B cell (primary cell): Measurements from ENCODE around the gene PLPP3. TPM values are rescaled to one million over a fixed set of nuclear protein-coding genes. Genes with fewer than 3 reads are reported as not detected.

ENCODE experiments used
- ATAC-seq: fragments of 200-7000 bp; cut with Tn5 transposase; one replicate; pipeline ENCODE4 v1.10.0; 2021; ENCODE audit warnings: low read depth, mild to moderate bottlenecking, moderate number of reproducible peaks, moderate library complexity
- CTCF ChIA-PET: fragments of 350-600 bp; sonication (Branson Sonifier 250); formaldehyde crosslinking; loops from one replicate; lab custom pipeline; 2021; ENCODE audit warnings: antibody characterized with exemption, inconsistent platforms; lab: Charles Lee
- POLR2A ChIA-PET: fragments of 350-600 bp; sonication (Branson Sonifier 250); formaldehyde crosslinking; loops from one replicate; lab custom pipeline; 2021; ENCODE audit warnings: antibody characterized with exemption; lab: Charles Lee
- DNase-seq: peaks from one replicate; pipeline ENCODE4 v3.0.0; 2013
- H2AFZ ChIP-seq: 2 replicates; pipeline ENCODE4 v1.6.1; 2012; ENCODE audit warnings: mild to moderate bottlenecking, low read depth, low read length; ENCODE audit not compliant: insufficient read depth, poor library complexity, severe bottlenecking
- H3K27ac ChIP-seq, 2 donors: 1 replicate in 1 of 2; 2 replicates in 1 of 2; pipeline ENCODE4 v1.5.1; 2012 to 2013; ENCODE audit warnings: low read length in 2 of 2, mild to moderate bottlenecking in 2 of 2, moderate library complexity in 1 of 2
- H3K27me3 ChIP-seq, 4 experiments: fragments of 200-600 bp in 1 of 4; sonication (generic) in 1 of 4; replicated peaks in 1 of 4; 1 replicate in 2 of 4; 2 replicates in 2 of 4; pipeline versions ENCODE4 v1.6.1 to v1.7.0; 2013 to 2016; ENCODE audit warnings: low read length in 3 of 4, mild to moderate bottlenecking in 2 of 4, mixed read lengths in 1 of 4, moderate library complexity in 1 of 4; ENCODE audit not compliant: insufficient read depth in 4 of 4, control insufficient read depth in 3 of 4; ENCODE audit errors: control extremely low read depth in 1 of 4
- H3K36me3 ChIP-seq, 2 experiments: replicated peaks in 1 of 2; 1 replicate in 1 of 2; 2 replicates in 1 of 2; pipeline versions ENCODE4 v1.6.1 to v1.7.1; 2013; ENCODE audit warnings: low read length in 1 of 2; ENCODE audit not compliant: insufficient read depth in 2 of 2, control insufficient read depth in 1 of 2; ENCODE audit errors: control extremely low read depth in 1 of 2, extremely low read depth in 1 of 2
- H3K4me1 ChIP-seq, 2 donors: fragments of 200-600 bp in 1 of 2; sonication (generic) in 1 of 2; 1 replicate in 1 of 2; 2 replicates in 1 of 2; pipeline versions ENCODE4 v1.5.1 to v1.6.1; 2013 to 2017; ENCODE audit warnings: low read length in 2 of 2; ENCODE audit not compliant: control insufficient read depth in 2 of 2, insufficient read depth in 2 of 2
- H3K4me2 ChIP-seq: replicated peaks from 2 replicates; pipeline ENCODE3; 2012; ENCODE audit warnings: mild to moderate bottlenecking, low read depth, low read length; ENCODE audit not compliant: poor library complexity, severe bottlenecking
- H3K4me3 ChIP-seq, 5 experiments: fragments of 200-600 bp in 1 of 5; sonication (generic) in 1 of 5; 1 replicate in 3 of 5; 2 replicates in 2 of 5; pipeline versions ENCODE4 v1.5.1 to v1.7.0; 2011 to 2016; ENCODE audit warnings: low read length in 4 of 5, mild to moderate bottlenecking in 4 of 5, low read depth in 2 of 5, control low read depth in 1 of 5, moderate library complexity in 1 of 5; ENCODE audit not compliant: insufficient read depth in 1 of 5; ENCODE audit errors: control extremely low read depth in 1 of 5, extremely low read depth in 1 of 5
- H3K79me2 ChIP-seq: fragments of 200-600 bp; sonication (generic); one replicate; pipeline ENCODE4 v1.6.0; 2016; ENCODE audit warnings: low read length; ENCODE audit not compliant: control insufficient read depth, insufficient read depth
- H3K9ac ChIP-seq: fragments of 200-600 bp; sonication (generic); 2 replicates; pipeline ENCODE4 v1.6.1; 2017; ENCODE audit warnings: mild to moderate bottlenecking, low read length, moderate library complexity
- H3K9me3 ChIP-seq, 3 donors: one replicate each; pipeline versions ENCODE4 v1.6.1 to v1.7.1; 2013; ENCODE audit warnings: low read length in 2 of 3; ENCODE audit not compliant: control insufficient read depth in 2 of 3, insufficient read depth in 1 of 3; ENCODE audit errors: control extremely low read depth in 1 of 3
- H4K20me1 ChIP-seq: 2 replicates; pipeline ENCODE4 v1.6.0; 2012; ENCODE audit warnings: mild to moderate bottlenecking, low read length; ENCODE audit not compliant: insufficient read depth, control insufficient read depth, poor library complexity, severe bottlenecking
- H3K27ac Mint-ChIP-seq: one replicate; pipeline ENCODE4 v1.8.0; 2021; ENCODE audit warnings: mixed read lengths
- H3K27me3 Mint-ChIP-seq: one replicate; pipeline ENCODE4 v1.8.0; 2021; ENCODE audit warnings: mixed read lengths
- H3K4me1 Mint-ChIP-seq: one replicate; pipeline ENCODE4 v1.8.0; 2021; ENCODE audit warnings: mixed read lengths
- H3K4me3 Mint-ChIP-seq: one replicate; pipeline ENCODE4 v1.8.0; 2021; ENCODE audit warnings: mixed read lengths
- H3K9me3 Mint-ChIP-seq: one replicate; pipeline ENCODE4 v1.8.0; 2022; ENCODE audit warnings: mixed read lengths; ENCODE audit not compliant: insufficient read depth
- CTCF ChIP-seq: fragments of 200-600 bp; IDR thresholded peaks from one replicate; pipeline ENCODE4 v1.8.0; 2022; ENCODE audit warnings: antibody characterized with exemption, mild to moderate bottlenecking
- EZH2 ChIP-seq: IDR thresholded peaks from 2 replicates; pipeline ENCODE4 v1.6.1; 2012; ENCODE audit warnings: borderline replicate concordance, low read depth, mild to moderate bottlenecking, moderate library complexity, low read length; ENCODE audit not compliant: insufficient read depth, poor library complexity, severe bottlenecking
- WGBS: methylation state at CpG from one replicate; pipeline ENCODE4 v1.1.5; 2013; ENCODE audit warnings: missing lambda C conversion rate; ENCODE audit not compliant: insufficient coverage; 5-methylcytosine and 5-hydroxymethylcytosine counted together
- intact Hi-C: fragments of 100-400 bp; cut with micrococcal nuclease; formaldehyde crosslinking; loops from one replicate; pipeline ENCODE4 v1.10.0; 2022
- polyA plus RNA-seq: library from polyadenylated mRNA; depleted of rRNA; stranded (reverse); fragments of >200 nt; gene quantifications from 2 replicates; pipeline ENCODE4 v1.2.3, GENCODE V29; 2012
- total RNA-seq, 2 donors: library from RNA; stranded (reverse); fragments of 120-200 nt in 1 of 2; gene quantifications; 1 replicate in 1 of 2; 2 replicates in 1 of 2; pipeline versions ENCODE4 v1.2.3 to v1.2.4, GENCODE V29; 2013 to 2022

Gene PLPP3
- total and polyA plus RNA-seq, 2 donors (not counting 1 experiment from before 2014, with no cell fraction given), result 1.8 to 2.9 TPM

GRCh38 chr1:56543783-56544612 is 35.4 kb downstream of the PLPP3 start:
- Histone ChIP-seq H4K20me1 (no peaks in the 10 kb centered on the region), H3K9me3 (no peaks in the 10 kb centered on the region), H3K79me2 (peaks cover 6% of the 10 kb centered on the region), H3K9ac (no peak overlapping the region), H2AFZ (no peak overlapping the region), H3K4me2 (no peak overlapping the region), H3K4me3 (no peak overlapping the region), H3K4me1 (no peaks in the 10 kb centered on the region), H3K36me3 (no peaks in the 10 kb centered on the region), H3K27me3 (no peaks in the 10 kb centered on the region), H3K27ac (no peak overlapping the region)
- no peak for ATAC-seq
- POLR2A ChIA-PET, result no interaction called here
- Mint-ChIP-seq H3K4me1 (no peaks in the 10 kb centered on the region), H3K27ac (no peak overlapping the region), H3K4me3 (no peak overlapping the region), H3K27me3 (no peaks in the 10 kb centered on the region), H3K9me3 (no peaks in the 10 kb centered on the region)
- intact Hi-C loops, result no loop called here
- no CpG with 5 or more reads among the region's 2 CpGs for WGBS
- CTCF ChIA-PET, result no interaction called here
- DNase-seq, result no peak
- TF ChIP-seq EZH2, result no peak
- no peak for TF ChIP-seq CTCF

DNA sequence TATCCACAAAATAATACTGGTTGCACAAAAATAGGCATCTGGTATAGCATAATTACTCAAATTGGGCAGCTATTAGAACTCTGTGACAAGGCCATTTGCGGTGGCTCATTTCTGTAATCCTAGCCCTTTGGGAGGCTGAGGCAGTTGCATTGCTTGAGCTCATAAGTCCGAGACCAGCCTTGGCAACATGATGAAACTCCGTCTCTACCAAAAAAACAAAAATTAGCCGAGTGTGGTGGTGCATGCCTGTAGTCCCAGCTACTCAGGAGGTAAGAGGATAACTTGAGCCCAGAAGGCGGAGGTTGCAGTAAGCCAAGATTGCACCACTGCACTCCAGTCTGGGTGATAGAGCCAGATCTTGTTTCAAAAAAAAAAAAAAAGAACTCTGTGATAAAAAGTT is 36.7 kb downstream of the PLPP3 start:
- no peak overlapping the region for H3K9ac ChIP-seq
- no peak overlapping the region for H3K4me2 ChIP-seq
- no peaks in the 10 kb centered on the region for H4K20me1 ChIP-seq
- no peaks in the 10 kb centered on the region for H3K4me1 Mint-ChIP-seq
- H3K36me3 ChIP-seq, result no peaks in the 10 kb centered on the region
- CTCF ChIA-PET, result interaction anchor here (0.7 kb wide), 1 partner anchor 32 kb away, joined by 4 read pairs; no protein-coding TSS in a partner anchor
- no peaks in the 10 kb centered on the region for H3K9me3 Mint-ChIP-seq
- POLR2A ChIA-PET, result no interaction called here
- H3K9me3 ChIP-seq, result no peaks in the 10 kb centered on the region
- TF ChIP-seq EZH2, result no peak
- TF ChIP-seq CTCF, result no peak
- no peak overlapping the region for H3K27ac Mint-ChIP-seq
- H3K27me3 Mint-ChIP-seq, result no peaks in the 10 kb centered on the region
- no peak overlapping the region for H3K4me3 Mint-ChIP-seq
- no peak overlapping the region for H2AFZ ChIP-seq
- H3K4me1 ChIP-seq, result no peaks in the 10 kb centered on the region
- ATAC-seq, result no peak
- H3K4me3 ChIP-seq, result no peak overlapping the region
- H3K27me3 ChIP-seq, result no peaks in the 10 kb centered on the region
- 87% methylated on average over 3 of the region's 5 CpGs for WGBS
- intact Hi-C loops, result no loop called here
- H3K79me2 ChIP-seq, result peaks cover 6% of the 10 kb centered on the region
- no peak overlapping the region for H3K27ac ChIP-seq
- DNase-seq, result no peak
